Left ventricle myocardium inferior (tissue), 1 donor: ENCODE results near the gene VAT1L. TPM values are rescaled to one million over a fixed set of nuclear protein-coding genes. Genes with fewer than 3 reads are reported as not detected.

ENCODE experiments used
- DNase-seq: peaks from one replicate; pipeline ENCODE4 v3.0.0-alpha.2; 2020
- H3K27ac ChIP-seq: fragments of 200-600 bp; replicated peaks from 2 replicates; pipeline ENCODE4 v1.8.0; 2021
- H3K27me3 ChIP-seq: fragments of 200-600 bp; 2 replicates; pipeline ENCODE4 v1.8.0; 2021; ENCODE audit warnings: low read depth
- H3K36me3 ChIP-seq: fragments of 200-600 bp; 2 replicates; pipeline ENCODE4 v1.8.0; 2021
- H3K4me1 ChIP-seq: fragments of 200-600 bp; 2 replicates; pipeline ENCODE4 v1.8.0; 2021
- H3K4me3 ChIP-seq: fragments of 200-600 bp; 2 replicates; pipeline ENCODE4 v1.8.0; 2021; ENCODE audit warnings: mild to moderate bottlenecking, moderate library complexity
- H3K9me3 ChIP-seq: fragments of 200-600 bp; replicated peaks from 2 replicates; pipeline ENCODE4 v1.8.0; 2021
- CTCF ChIP-seq: fragments of 200-600 bp; IDR thresholded peaks from 2 replicates; pipeline ENCODE4 v1.8.0; 2021; ENCODE audit warnings: antibody characterized with exemption, mild to moderate bottlenecking, borderline replicate concordance
- intact Hi-C: fragments of 100-400 bp; cut with micrococcal nuclease; formaldehyde crosslinking; loops from one replicate; pipeline ENCODE4 v1.11.0; 2022
- long read RNA-seq: library from polyadenylated mRNA; unstranded; transcript quantifications from one replicate; pipeline ENCODE4 v2.0.0, GENCODE V29; 2021
- total RNA-seq: library from RNA; stranded (reverse); fragmentation: NEBNext Ultra II Directional; extraction: Animal tissue kit (Norgen Biotek cat#: 25700); gene quantifications from one replicate; pipeline ENCODE4 v1.2.1, GENCODE V29; 2021
- donor health status: DM: no; HTN: yes; CAD: no; lungs with severe emphysema.

Gene VAT1L, protein sequence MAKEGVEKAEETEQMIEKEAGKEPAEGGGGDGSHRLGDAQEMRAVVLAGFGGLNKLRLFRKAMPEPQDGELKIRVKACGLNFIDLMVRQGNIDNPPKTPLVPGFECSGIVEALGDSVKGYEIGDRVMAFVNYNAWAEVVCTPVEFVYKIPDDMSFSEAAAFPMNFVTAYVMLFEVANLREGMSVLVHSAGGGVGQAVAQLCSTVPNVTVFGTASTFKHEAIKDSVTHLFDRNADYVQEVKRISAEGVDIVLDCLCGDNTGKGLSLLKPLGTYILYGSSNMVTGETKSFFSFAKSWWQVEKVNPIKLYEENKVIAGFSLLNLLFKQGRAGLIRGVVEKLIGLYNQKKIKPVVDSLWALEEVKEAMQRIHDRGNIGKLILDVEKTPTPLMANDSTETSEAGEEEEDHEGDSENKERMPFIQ
- 13.1 TPM for total RNA-seq
- long read RNA-seq, transcript VAT1L-201 (9 exons, 3,825 nt): major isoform, 19 of 24 reads
- long read RNA-seq, partial matches to known transcripts: 1 of 24 reads
- long read RNA-seq, other reads (novel, unspliced or antisense): 4 of 24 reads

DNA sequence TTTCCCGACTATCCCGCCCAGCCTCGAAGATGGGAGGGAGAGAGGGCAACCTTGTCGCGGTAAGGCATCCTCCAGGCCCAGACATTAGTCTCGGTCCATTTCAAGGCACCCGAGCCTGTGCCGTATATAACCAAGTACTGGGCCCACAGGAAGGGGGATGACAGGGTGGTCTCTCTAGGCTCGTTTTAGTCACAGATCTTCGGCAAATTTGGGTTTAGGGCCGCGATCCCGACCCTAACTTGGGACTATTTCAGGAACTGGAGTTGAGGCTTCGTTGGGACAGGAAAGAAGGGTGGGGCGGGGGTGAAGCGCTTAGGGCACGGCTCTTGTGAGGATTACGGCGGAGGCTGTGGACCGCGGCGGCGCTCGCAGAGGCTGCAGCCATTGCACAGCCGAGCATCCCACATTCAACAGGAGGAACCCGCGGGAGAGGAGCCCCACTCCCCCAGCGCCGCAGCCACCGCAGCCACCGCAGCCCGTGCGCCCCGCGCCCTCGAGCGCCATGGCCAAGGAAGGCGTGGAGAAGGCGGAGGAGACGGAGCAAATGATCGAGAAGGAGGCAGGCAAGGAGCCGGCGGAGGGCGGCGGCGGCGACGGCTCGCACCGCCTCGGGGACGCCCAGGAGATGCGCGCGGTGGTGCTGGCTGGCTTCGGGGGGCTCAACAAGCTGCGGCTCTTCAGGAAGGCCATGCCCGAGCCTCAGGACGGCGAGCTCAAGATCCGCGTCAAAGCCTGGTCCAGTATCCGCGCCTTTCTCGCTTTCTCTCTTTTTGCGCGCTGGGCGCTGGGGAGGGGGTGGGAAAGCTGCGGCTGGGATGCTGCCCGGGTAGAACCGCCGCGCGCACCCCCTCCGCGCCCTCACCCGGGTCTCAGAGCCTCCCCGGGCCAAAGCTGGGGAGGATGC is at the start of gene VAT1L:
VAT1L (plus strand) TSS at position 384 of the 904 bp plus-strand sequence; CDS start at position 503, 119 bp downstream.
- Histone ChIP-seq H3K9me3 (no peaks in the 10 kb centered on the region), H3K27ac (no peak within 1 kb of the TSS), H3K4me1 (peaks cover 23% of the 10 kb centered on the region), H3K36me3 (no peaks in the 10 kb centered on the region), H3K27me3 (peaks cover 69% of the 10 kb centered on the region), H3K4me3 (peak within 1 kb of the TSS; percentile 78)
- intact Hi-C loops: no loop called here
- DNase-seq: peak; percentile 19
- no peak for TF ChIP-seq CTCF

DNA sequence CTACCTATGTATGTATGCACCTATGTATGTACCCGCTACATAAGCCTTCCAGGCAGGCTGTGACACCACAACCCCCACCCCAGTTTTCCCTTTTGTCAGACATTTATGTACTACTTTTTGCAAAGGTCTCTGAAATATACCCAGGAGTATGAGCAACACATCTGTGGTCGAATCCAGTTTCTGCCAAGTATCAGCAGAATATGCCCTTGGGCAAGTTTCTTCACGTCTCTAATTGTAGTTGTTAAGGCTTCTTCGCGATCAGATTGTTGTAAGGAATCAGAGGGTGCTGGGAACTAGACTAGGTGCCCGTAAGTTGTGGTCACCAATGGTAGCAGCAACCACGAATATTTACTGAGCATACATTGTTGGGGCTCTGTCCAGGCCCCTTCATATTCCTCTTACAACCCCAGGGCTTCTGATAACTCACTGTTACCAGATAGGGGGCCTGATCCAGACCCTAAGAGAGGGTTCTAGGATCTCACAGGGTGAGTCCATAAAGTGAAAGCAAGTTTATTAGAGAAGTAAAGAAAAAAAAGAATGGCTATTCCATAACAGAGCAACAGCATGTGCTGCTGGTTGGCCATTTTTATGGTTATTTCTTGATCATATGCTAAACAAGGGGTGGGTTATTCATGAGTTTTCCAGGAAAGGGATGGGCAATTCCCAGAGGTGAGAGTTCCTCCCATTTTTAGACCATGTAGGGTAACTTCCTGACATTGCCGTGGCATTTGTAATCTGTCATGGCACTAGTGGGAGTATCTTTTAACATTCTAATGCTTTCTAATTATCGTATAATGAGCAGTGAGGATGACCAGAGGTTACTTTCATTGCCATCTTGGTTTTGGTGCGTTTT is 49.4 kb upstream of the VAT1L start:
- Histone ChIP-seq H3K9me3 (no peaks in the 10 kb centered on the region), H3K27me3 (no peaks in the 10 kb centered on the region), H3K4me3 (no peak overlapping the region), H3K36me3 (peaks cover 19% of the 10 kb centered on the region), H3K4me1 (no peaks in the 10 kb centered on the region), H3K27ac (no peak overlapping the region)
- intact Hi-C loops: no loop called here
- DNase-seq: no peak
- no peak for TF ChIP-seq CTCF

DNA sequence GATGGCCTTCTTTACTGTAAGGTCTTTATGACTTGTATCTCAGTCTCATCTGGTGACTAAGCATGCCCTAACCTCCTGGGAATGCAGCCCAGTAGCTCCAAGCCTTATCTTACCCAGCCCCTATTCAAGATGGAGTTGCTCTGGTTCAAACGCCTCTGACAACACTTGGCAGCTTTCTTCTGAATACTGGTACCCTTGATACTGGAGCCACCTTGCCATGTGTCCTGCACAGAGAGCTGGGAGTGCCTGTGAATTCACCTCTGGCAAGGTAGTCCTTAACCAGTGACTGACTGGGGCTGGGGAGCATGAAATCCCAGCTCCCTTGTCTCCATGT is 48.8 kb upstream of the VAT1L start:
- Histone ChIP-seq H3K27me3 (no peaks in the 10 kb centered on the region), H3K9me3 (no peaks in the 10 kb centered on the region), H3K27ac (no peak overlapping the region), H3K4me3 (no peak overlapping the region), H3K36me3 (peaks cover 15% of the 10 kb centered on the region), H3K4me1 (no peaks in the 10 kb centered on the region)
- DNase-seq: no peak
- intact Hi-C loops: no loop called here
- no peak for TF ChIP-seq CTCF

DNA sequence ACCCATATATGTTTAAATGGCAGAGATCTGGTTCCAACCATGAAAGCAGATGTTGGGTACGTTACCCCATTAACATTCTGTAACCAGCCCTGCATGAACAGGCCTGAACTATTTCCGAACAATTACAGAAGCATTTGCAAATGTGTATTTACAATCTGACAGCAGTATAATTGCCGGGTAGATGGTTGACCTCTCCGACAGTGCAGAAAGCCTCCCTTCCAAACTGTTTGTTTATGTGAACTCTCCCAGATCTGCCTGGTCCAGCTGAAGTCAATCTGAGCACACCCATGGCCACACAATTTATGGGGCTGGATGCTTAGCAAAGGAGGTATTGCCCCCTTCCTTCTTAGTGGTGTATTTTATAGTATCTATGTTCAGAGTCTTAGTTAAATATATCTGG is 44.2 kb upstream of the VAT1L start:
- no peak for DNase-seq
- intact Hi-C loops: no loop called here
- Histone ChIP-seq H3K4me1 (no peaks in the 10 kb centered on the region), H3K27me3 (no peaks in the 10 kb centered on the region), H3K9me3 (no peaks in the 10 kb centered on the region), H3K4me3 (no peak overlapping the region), H3K36me3 (no peaks in the 10 kb centered on the region), H3K27ac (no peak overlapping the region)
- TF ChIP-seq CTCF: no peak

DNA sequence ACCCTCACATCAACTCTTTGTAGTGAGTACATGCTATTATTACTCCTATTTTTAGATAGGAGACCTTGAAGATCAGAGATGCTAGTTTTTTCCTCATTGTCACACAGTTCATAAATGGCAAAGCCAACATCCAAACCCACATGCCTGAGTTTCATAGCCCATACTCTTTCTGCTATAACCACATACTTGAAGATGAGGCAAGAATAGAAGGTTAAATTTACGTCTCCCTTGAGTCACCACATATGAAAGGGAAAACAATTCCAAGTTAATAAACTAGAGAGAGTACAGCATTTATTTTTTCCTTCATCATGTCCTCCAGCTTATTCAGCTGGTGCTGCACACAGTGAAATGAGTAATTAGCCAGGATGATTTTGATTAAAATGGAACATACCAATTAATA is 42.4 kb upstream of the VAT1L start:
- no peak for TF ChIP-seq CTCF
- H3K27me3 ChIP-seq: no peaks in the 10 kb centered on the region
- DNase-seq: no peak
- H3K4me1 ChIP-seq: no peaks in the 10 kb centered on the region
- no peak overlapping the region for H3K4me3 ChIP-seq
- H3K9me3 ChIP-seq: no peaks in the 10 kb centered on the region
- intact Hi-C loops: no loop called here
- H3K36me3 ChIP-seq: no peaks in the 10 kb centered on the region
- no peak overlapping the region for H3K27ac ChIP-seq
